Motor neuron (in vitro differentiated cells): ENCODE data around the gene PTBP3. TPM values are rescaled to one million over a fixed set of nuclear protein-coding genes. Genes with fewer than 3 reads are reported as not detected.
"Not testable (repeated sequence)": the region's sequence is repeated elsewhere in the genome, so short reads cannot be mapped to it uniquely, and the experiment has no call there.

Source experiments
- ATAC-seq, 8 experiments: fragments of 200-7000 bp; cut with Tn5 transposase; replicated peaks in 6 of 8; 2 replicates each; pipeline ENCODE4 v1.8.0; 2021; ENCODE audit warnings: mild to moderate bottlenecking in 8 of 8, moderate library complexity in 8 of 8
- H3K27ac ChIP-seq, 2 donors: fragments of 250-450 bp; sonication (Bioruptor Pico); 2 replicates each; pipeline ENCODE4 v1.9.0; 2021; ENCODE audit warnings: antibody characterized with exemption in 2 of 2, mild to moderate bottlenecking in 2 of 2, moderate library complexity in 1 of 2
- H3K4me1 ChIP-seq, 2 donors: fragments of 250-450 bp; sonication (Bioruptor Pico); replicated peaks in 1 of 2; 2 replicates each; pipeline ENCODE4 v1.6.1; 2021; ENCODE audit warnings: antibody characterized with exemption in 2 of 2, mild to moderate bottlenecking in 2 of 2, moderate library complexity in 1 of 2
- H3K4me3 ChIP-seq, 5 donors: fragments of 250-450 bp; sonication (Bioruptor Pico); 2 replicates each; pipeline ENCODE4 v1.9.0; 2021; ENCODE audit warnings: antibody characterized with exemption in 5 of 5, mild to moderate bottlenecking in 5 of 5, moderate library complexity in 4 of 5
- WGBS, 10 experiments: fragments of 450-650 bp; shearing (Covaris generic); methylation state at CpG; one replicate each; pipeline ENCODE4 v1.0.0; 2022; 5-methylcytosine and 5-hydroxymethylcytosine counted together
- in situ Hi-C, 9 experiments: fragments of 400-800 bp; cut with MboI; loops; one replicate each; pipeline ENCODE4 v1.15.0; 2021; ENCODE audit warnings: low sequenced_read_pairs in 9 of 9, low pct_unique_long_range_greater_than_20kb in 2 of 9; ENCODE audit not compliant: unreplicated experiment in 9 of 9
- total RNA-seq, 8 experiments: library from RNA; unstranded; fragments of 300-600 nt; gene quantifications; 2 replicates each; pipeline versions ENCODE4 v1.2.3 to v1.2.4, GENCODE V29; 2022

PTBP3 gene
- total RNA-seq, 8 experiments from 2014 or later: 17.9 to 57.0 (median 26.1) TPM

- ATAC-seq: no peak
- Histone ChIP-seq H3K27ac (no peak overlapping the region), H3K4me1 (no peaks in the 10 kb centered on the region), H3K4me3 (no peak overlapping the region)
- WGBS, 10 experiments: 80 to 100% (median 100%) methylated on average over 1 of the region's 1 CpG; no CpG with 5 or more reads in 4 of the 10 experiments
- in situ Hi-C loops: no loop called here
Observed at GRCh38 chr9:112274600-112274999, 58.8 kb downstream of the PTBP3 start.

- Histone ChIP-seq H3K4me3 (no peak overlapping the region), H3K4me1 (no peaks in the 10 kb centered on the region), H3K27ac (no peak overlapping the region)
- 4 to 100% (median 88%) methylated on average over 2 to 3 of the region's 3 CpGs; no CpG with 5 or more reads in 3 of the 10 experiments for WGBS, 10 experiments
- in situ Hi-C loops: no loop called here
- no peak for ATAC-seq
Observed at GRCh38 chr9:112273876-112274275, 59.5 kb downstream of the PTBP3 start.

- no peak for ATAC-seq
- in situ Hi-C loops: no loop called here
Observed at GRCh38 chr9:112271466-112272098, 61.8 kb downstream of the PTBP3 start.

GRCh38 chr9:112268413-112268812 lies 65.0 kb downstream of the PTBP3 start:
- Histone ChIP-seq H3K4me3 (no peak overlapping the region), H3K27ac (no peak overlapping the region), H3K4me1 (no peaks in the 10 kb centered on the region)
- in situ Hi-C loops: no loop called here
- ATAC-seq: no peak
- WGBS, 10 experiments: 69 to 100% (median 94%) methylated on average over 1 to 4 of the region's 5 CpGs; no CpG with 5 or more reads in 2 of the 10 experiments

More at GRCh38 chr9:112271466-112272098, 61.8 kb downstream of the PTBP3 start:
- Histone ChIP-seq H3K4me1 (no peaks in the 10 kb centered on the region), H3K4me3 (no peak overlapping the region), H3K27ac (no peak overlapping the region)
- WGBS, 10 experiments: 25 to 100% (median 100%) methylated on average over 1 to 2 of the region's 2 CpGs; no CpG with 5 or more reads in 3 of the 10 experiments

GRCh38 chr9:112267086-112267485 lies 66.3 kb downstream of the PTBP3 start:
- in situ Hi-C loops, H3K4me1 ChIP-seq, H3K4me3 ChIP-seq, H3K27ac ChIP-seq, ATAC-seq: not testable (repeated sequence)
- 80 to 100% (median 99%) methylated on average over 1 to 15 of the region's 16 CpGs; no CpG with 5 or more reads in 3 of the 10 experiments for WGBS, 10 experiments

GRCh38 chr9:112265391-112265790 lies 68.0 kb downstream of the PTBP3 start:
- in situ Hi-C loops: no loop called here
- ATAC-seq: no peak
- Histone ChIP-seq H3K4me1 (no peaks in the 10 kb centered on the region), H3K4me3 (no peak overlapping the region), H3K27ac (no peak overlapping the region)
- WGBS, 10 experiments: 91 to 100% (median 96%) methylated on average over 2 to 6 of the region's 9 CpGs; no CpG with 5 or more reads in 3 of the 10 experiments

GRCh38 chr9:112262577-112262976 lies 70.8 kb downstream of the PTBP3 start:
- ATAC-seq: no peak
- WGBS, 10 experiments: 60 to 100% (median 97%) methylated on average over 1 to 3 of the region's 3 CpGs; no CpG with 5 or more reads in 1 of the 10 experiments

GRCh38 chr9:112261133-112261532 lies 72.3 kb downstream of the PTBP3 start:
- no peak overlapping the region for H3K27ac ChIP-seq
- in situ Hi-C loops: no loop called here
- peak in 1 of 8 experiments; percentile 47 for ATAC-seq
- no peaks in the 10 kb centered on the region for H3K4me1 ChIP-seq
- no peak overlapping the region for H3K4me3 ChIP-seq
- 72 to 100% (median 100%) methylated on average over 1 to 5 of the region's 5 CpGs; no CpG with 5 or more reads in 1 of the 10 experiments for WGBS, 10 experiments

More at GRCh38 chr9:112262577-112262976, 70.8 kb downstream of the PTBP3 start:
- no peak overlapping the region for H3K4me3 ChIP-seq
- no peaks in the 10 kb centered on the region for H3K4me1 ChIP-seq
- no peak overlapping the region for H3K27ac ChIP-seq
- in situ Hi-C loops: no loop called here

GRCh38 chr9:112258106-112258505 lies 75.3 kb downstream of the PTBP3 start:
- no peaks in the 10 kb centered on the region for H3K4me1 ChIP-seq
- in situ Hi-C loops: no loop called here
- H3K27ac ChIP-seq: no peak overlapping the region
- ATAC-seq: peak in 6 of 8 experiments; percentile 43 to 95 (median 62)
- no peak overlapping the region for H3K4me3 ChIP-seq
- WGBS, 10 experiments: 8 to 100% (median 61%) methylated on average over 1 to 2 of the region's 2 CpGs; no CpG with 5 or more reads in 2 of the 10 experiments

GRCh38 chr9:112252194-112252593 lies 81.2 kb downstream of the PTBP3 start:
- in situ Hi-C loops: no loop called here
- 65 to 90% (median 84%) methylated on average over 1 to 5 of the region's 5 CpGs for WGBS, 10 experiments
- Histone ChIP-seq H3K4me3 (no peak overlapping the region), H3K4me1 (no peaks in the 10 kb centered on the region), H3K27ac (no peak overlapping the region)
- no peak for ATAC-seq

- H3K4me1 ChIP-seq: no peaks in the 10 kb centered on the region
- no peak overlapping the region for H3K4me3 ChIP-seq
- ATAC-seq: no peak
- WGBS, 10 experiments: 80 to 100% (median 100%) methylated on average over 1 of the region's 1 CpG; no CpG with 5 or more reads in 1 of the 10 experiments
- no peak overlapping the region for H3K27ac ChIP-seq
- in situ Hi-C loops: no loop called here
Observed at GRCh38 chr9:112249277-112249676, 84.1 kb downstream of the PTBP3 start.

- in situ Hi-C loops: no loop called here
- 18 to 100% (median 83%) methylated on average over 1 of the region's 1 CpG; no CpG with 5 or more reads in 1 of the 10 experiments for WGBS, 10 experiments
- Histone ChIP-seq H3K27ac (no peak overlapping the region), H3K4me1 (no peaks in the 10 kb centered on the region), H3K4me3 (no peak overlapping the region)
- ATAC-seq: no peak
Observed at GRCh38 chr9:112248722-112249121, 84.7 kb downstream of the PTBP3 start.

GRCh38 chr9:112247090-112247489 lies 86.3 kb downstream of the PTBP3 start:
- Histone ChIP-seq H3K4me1 (no peaks in the 10 kb centered on the region), H3K27ac (no peak overlapping the region), H3K4me3 (no peak overlapping the region)
- ATAC-seq: no peak
- WGBS, 10 experiments: 82 to 100% (median 100%) methylated on average over 1 to 3 of the region's 3 CpGs; no CpG with 5 or more reads in 1 of the 10 experiments
- in situ Hi-C loops: no loop called here

GRCh38 chr9:112245126-112245525 lies 88.3 kb downstream of the PTBP3 start:
- 60 to 100% (median 84%) methylated on average over 1 to 5 of the region's 5 CpGs; no CpG with 5 or more reads in 3 of the 10 experiments for WGBS, 10 experiments
- H3K4me3 ChIP-seq: no peak overlapping the region
- no peaks in the 10 kb centered on the region for H3K4me1 ChIP-seq
- in situ Hi-C loops: no loop called here
- ATAC-seq: no peak
- H3K27ac ChIP-seq: no peak overlapping the region
